Measurements from ENCODE around the gene IVD. TPM values are rescaled to one million over a fixed set of nuclear protein-coding genes. Genes with fewer than 3 reads are reported as not detected.

The IVD gene
- total RNA-seq, 4 donors from 2014 or later: 38.8 to 50.7 (median 44.7) TPM

DNA sequence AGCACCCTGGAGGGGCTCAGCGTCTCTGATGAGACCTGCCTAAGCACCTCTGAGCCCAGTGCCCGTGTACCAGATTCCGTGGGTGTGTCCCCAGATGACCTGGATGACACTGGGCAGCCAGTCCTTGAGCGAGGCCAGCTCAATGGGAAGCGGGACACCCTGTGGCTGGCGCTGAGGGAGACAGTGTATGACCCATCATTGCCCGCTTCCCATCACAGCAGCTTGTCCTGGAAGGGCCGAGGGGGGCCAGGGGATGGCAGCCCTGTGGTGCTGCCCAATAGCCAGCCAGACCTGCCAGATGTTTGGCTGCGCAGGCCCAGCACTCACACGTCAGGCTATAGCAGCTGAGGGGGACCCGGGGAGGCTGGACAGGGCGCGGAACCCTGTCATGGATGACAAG, 35.6 kb upstream of the IVD start:
- DNase-seq (ENCODE audit: extremely low spot score): no peak
- intact Hi-C loops (cut with DNase I): loop anchor here (5.0 kb wide), 1 partner anchor 48 kb away; the partner anchor contains the start of gene INAFM2
- H3K4me3 ChIP-seq: no peak overlapping the region
- TF ChIP-seq, protein P1, sequence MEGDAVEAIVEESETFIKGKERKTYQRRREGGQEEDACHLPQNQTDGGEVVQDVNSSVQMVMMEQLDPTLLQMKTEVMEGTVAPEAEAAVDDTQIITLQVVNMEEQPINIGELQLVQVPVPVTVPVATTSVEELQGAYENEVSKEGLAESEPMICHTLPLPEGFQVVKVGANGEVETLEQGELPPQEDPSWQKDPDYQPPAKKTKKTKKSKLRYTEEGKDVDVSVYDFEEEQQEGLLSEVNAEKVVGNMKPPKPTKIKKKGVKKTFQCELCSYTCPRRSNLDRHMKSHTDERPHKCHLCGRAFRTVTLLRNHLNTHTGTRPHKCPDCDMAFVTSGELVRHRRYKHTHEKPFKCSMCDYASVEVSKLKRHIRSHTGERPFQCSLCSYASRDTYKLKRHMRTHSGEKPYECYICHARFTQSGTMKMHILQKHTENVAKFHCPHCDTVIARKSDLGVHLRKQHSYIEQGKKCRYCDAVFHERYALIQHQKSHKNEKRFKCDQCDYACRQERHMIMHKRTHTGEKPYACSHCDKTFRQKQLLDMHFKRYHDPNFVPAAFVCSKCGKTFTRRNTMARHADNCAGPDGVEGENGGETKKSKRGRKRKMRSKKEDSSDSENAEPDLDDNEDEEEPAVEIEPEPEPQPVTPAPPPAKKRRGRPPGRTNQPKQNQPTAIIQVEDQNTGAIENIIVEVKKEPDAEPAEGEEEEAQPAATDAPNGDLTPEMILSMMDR (IDR thresholded peaks at IDR 0.05): no peak
- TF ChIP-seq EP300 (IDR thresholded peaks at IDR 0.05) (no peak), POLR2AphosphoS5 (IDR thresholded peaks at IDR 0.05) (no peak), POLR2A (IDR thresholded peaks at IDR 0.05; ENCODE audit: low read depth) (no peak)
- whole genome bisulfite sequencing: no CpG with 5 or more reads among the region's 13 CpGs
- H3K9me3 ChIP-seq: no peaks in the 10 kb centered on the region
- H3K36me3 ChIP-seq: no peaks in the 10 kb centered on the region
- peaks cover 19 to 25% (median 21%) of the 10 kb centered on the region in 4 donors for H3K4me1 ChIP-seq
- H3K27me3 ChIP-seq: no peaks in the 10 kb centered on the region
- no peak overlapping the region for H3K27ac ChIP-seq (replicated peaks in 1 of 4)

DNA sequence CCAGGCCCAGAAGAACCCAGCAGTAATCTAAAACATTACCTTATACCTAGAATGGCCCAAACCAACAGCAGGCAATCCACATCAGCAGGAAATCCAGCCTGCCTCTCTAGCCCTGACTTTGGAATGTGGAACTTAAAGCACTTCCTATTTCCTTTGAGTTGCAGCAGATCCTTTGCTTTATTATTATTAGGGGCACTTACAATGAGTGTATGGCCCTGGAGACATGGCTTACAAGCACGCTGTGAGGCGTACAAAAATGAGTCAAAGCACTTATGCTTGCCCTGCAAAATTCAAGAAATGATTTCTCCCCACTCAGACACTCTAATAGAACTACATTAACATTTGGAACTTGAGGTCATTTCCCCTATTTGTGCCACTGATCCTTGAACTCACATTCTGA, 32.6 kb upstream of the IVD start:
- no peak for DNase-seq (ENCODE audit: extremely low spot score)
- TF ChIP-seq POLR2AphosphoS5 (IDR thresholded peaks at IDR 0.05) (no peak), EP300 (IDR thresholded peaks at IDR 0.05) (no peak), POLR2A (IDR thresholded peaks at IDR 0.05; ENCODE audit: low read depth) (no peak)
- TF ChIP-seq, protein P1 (IDR thresholded peaks at IDR 0.05): no peak
- no peak overlapping the region for H3K4me3 ChIP-seq
- H3K27ac ChIP-seq (replicated peaks in 1 of 4): no peak overlapping the region
- H3K9me3 ChIP-seq: no peaks in the 10 kb centered on the region
- H3K27me3 ChIP-seq: no peaks in the 10 kb centered on the region
- WGBS: 37% methylated on average over 2 of the region's 2 CpGs
- intact Hi-C loops (cut with DNase I): no loop called here
- peaks cover 6 to 9% (median 7%) of the 10 kb centered on the region in 4 donors for H3K4me1 ChIP-seq
- H3K36me3 ChIP-seq: no peaks in the 10 kb centered on the region

DNA sequence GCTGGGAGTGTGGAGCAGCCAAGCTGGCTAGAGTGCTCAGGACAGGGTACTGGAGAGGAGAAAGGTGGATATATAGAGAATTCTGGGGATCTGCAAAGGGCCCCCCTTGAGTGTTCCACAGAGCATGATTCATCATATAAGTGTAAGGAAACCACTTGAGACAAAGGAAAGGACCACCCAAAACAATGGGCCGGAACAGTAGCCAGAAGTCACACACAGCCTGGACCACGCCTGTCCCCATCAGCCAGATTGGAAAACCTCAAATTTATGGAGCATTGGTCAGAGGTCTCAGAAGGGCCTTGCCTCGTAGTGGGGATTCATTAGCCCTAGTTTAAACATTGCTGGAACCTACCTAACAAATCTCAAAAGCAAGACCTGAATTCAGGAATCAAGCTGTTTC, 28.0 kb upstream of the IVD start:
- Histone ChIP-seq H3K27ac (replicated peaks in 1 of 4) (no peak overlapping the region), H3K36me3 (no peaks in the 10 kb centered on the region), H3K4me1 (peaks cover 4 to 12% (median 8%) of the 10 kb centered on the region in 4 donors), H3K4me3 (no peak overlapping the region), H3K9me3 (no peaks in the 10 kb centered on the region), H3K27me3 (no peaks in the 10 kb centered on the region)
- 83% methylated on average over 3 of the region's 3 CpGs for WGBS
- intact Hi-C loops (cut with DNase I): no loop called here
- TF ChIP-seq POLR2A (IDR thresholded peaks at IDR 0.05; ENCODE audit: low read depth) (no peak), POLR2AphosphoS5 (IDR thresholded peaks at IDR 0.05) (no peak), EP300 (IDR thresholded peaks at IDR 0.05) (no peak)
- TF ChIP-seq, protein P1 (IDR thresholded peaks at IDR 0.05): no peak
- no peak for DNase-seq (ENCODE audit: extremely low spot score)

DNA sequence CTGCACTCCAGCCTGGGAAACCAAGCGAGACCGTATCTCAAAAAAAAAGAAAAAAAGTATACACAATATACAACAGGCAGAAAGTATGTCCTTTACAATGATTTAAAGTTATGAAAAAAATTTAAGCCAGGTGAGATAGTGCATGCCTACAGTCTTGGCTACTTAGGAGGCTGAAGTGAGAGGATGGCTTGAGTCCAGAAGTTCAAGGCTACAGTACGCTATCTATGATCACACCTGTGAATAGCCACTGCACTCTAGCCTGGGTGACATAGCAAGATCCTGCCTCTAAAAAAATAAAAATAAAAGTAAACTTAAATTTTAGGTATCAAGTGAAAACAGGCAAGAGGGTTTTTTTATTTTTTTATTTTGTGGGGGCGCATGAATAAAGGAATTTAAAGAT, 26.2 kb upstream of the IVD start:
- Histone ChIP-seq H3K27me3 (no peaks in the 10 kb centered on the region), H3K9me3 (no peaks in the 10 kb centered on the region), H3K36me3 (no peaks in the 10 kb centered on the region), H3K4me1 (peaks cover 16 to 24% (median 22%) of the 10 kb centered on the region in 4 donors), H3K27ac (replicated peaks in 1 of 4) (peak overlapping the region in 1 of 4 donors; percentile 14), H3K4me3 (no peak overlapping the region)
- no peak for TF ChIP-seq EP300 (IDR thresholded peaks at IDR 0.05)
- no peak for TF ChIP-seq POLR2AphosphoS5 (IDR thresholded peaks at IDR 0.05)
- TF ChIP-seq, protein P1 (IDR thresholded peaks at IDR 0.05): no peak
- TF ChIP-seq POLR2A (IDR thresholded peaks at IDR 0.05; ENCODE audit: low read depth): no peak
- intact Hi-C loops (cut with DNase I): no loop called here
- no peak for DNase-seq (ENCODE audit: extremely low spot score)
- WGBS: 93% methylated on average over 4 of the region's 4 CpGs

DNA sequence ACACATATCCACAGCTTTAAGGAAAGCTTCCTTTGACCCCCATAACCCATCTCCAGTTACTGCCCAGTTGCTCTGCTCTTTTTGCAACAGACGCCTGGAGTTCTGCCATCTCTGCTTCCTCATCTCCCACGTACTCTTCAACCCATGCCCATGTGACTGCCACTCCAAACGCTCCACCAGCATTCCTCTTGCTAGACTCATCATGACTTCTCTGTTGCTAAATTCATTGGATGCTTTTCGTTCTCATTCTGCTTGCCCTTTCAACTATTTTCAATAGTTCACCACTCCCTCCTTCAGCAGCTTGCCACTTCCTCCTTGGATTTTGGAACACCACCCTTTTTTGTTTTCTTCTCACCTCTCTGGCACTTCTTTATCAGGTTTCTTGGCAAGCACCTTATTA, 25.7 kb upstream of the IVD start:
- DNase-seq (ENCODE audit: extremely low spot score): no peak
- H3K9me3 ChIP-seq: no peaks in the 10 kb centered on the region
- WGBS: 17% methylated on average over 4 of the region's 4 CpGs
- H3K27ac ChIP-seq (replicated peaks in 1 of 4): peak overlapping the region in 1 of 4 donors; percentile 23
- intact Hi-C loops (cut with DNase I): no loop called here
- H3K4me1 ChIP-seq: peaks cover 16 to 24% (median 22%) of the 10 kb centered on the region in 4 donors
- no peak overlapping the region for H3K4me3 ChIP-seq
- TF ChIP-seq POLR2AphosphoS5 (IDR thresholded peaks at IDR 0.05) (peak in 1 of 2 donors; percentile 11), EP300 (IDR thresholded peaks at IDR 0.05) (no peak)
- H3K36me3 ChIP-seq: no peaks in the 10 kb centered on the region
- H3K27me3 ChIP-seq: no peaks in the 10 kb centered on the region

All from esophagus muscularis mucosa (tissue), 4 donors.